GM19043 (cell line): ENCODE data around the gene RBBP6.
"Not testable (repeated sequence)": the region's sequence is repeated elsewhere in the genome, so short reads cannot be mapped to it uniquely, and the experiment has no call there.

Experiments
- ATAC-seq: cut with Tn5 transposase; IDR thresholded peaks from one replicate; pipeline ENCODE4 v1.9.1; 2021; ENCODE audit warnings: low read depth; ENCODE audit not compliant: unreplicated experiment

Gene RBBP6

DNA sequence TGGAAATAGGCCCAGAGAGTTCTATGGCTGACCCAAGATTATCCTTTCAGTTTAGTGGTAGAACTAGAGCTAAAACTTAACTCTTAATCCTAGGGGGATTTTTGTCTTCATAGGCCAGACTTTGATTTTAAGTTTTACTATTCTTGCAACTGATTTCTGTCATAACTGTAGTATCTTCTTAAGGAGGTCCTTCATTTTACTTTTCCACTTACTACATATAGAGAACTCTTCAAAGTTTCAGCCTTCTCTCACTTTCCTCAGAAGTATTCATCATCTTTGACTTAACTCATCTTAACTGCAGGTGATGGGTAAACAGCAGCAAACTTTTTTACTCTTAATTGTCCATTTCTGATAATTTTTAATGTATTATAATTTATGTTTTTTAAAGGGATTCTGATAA, 23.4 kb downstream of the RBBP6 start:
- no peak for ATAC-seq

DNA sequence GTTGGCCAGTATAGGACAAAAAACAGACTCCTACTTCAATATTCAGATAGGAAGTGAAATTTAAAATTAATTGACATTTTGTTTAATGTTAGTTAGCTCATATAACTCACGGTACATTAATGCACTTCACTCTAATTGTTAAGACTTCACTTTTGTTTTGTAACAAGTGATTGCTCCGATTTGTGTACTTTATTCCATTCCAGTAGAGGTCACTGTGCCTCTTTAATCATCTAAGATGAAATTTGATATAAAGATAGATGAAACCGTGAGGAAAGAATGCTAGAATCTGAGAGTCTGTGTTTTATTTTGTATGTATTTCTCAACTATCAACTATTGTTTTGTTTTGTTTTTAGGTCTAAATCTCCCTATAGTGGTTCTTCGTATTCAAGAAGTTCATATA, 29.0 kb downstream of the RBBP6 start:
- no peak for ATAC-seq

- no peak for ATAC-seq
Observed at GRCh38 chr16:24571096-24571495, 31.7 kb downstream of the RBBP6 start.

DNA sequence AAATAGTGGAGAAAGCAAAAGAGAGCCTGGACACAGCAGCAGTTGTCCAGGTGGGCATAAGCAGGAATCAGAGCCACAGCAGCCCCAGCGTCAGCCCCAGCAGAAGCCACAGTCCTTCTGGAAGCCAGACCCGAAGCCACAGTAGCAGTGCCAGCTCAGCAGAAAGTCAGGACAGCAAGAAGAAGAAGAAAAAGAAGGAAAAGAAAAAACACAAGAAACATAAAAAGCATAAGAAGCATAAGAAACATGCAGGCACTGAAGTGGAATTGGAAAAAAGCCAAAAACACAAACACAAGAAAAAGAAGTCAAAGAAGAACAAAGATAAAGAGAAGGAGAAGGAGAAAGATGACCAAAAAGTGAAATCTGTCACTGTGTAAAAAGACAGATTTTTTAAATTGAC, 32.7 kb downstream of the RBBP6 start:
- ATAC-seq, result no peak

DNA sequence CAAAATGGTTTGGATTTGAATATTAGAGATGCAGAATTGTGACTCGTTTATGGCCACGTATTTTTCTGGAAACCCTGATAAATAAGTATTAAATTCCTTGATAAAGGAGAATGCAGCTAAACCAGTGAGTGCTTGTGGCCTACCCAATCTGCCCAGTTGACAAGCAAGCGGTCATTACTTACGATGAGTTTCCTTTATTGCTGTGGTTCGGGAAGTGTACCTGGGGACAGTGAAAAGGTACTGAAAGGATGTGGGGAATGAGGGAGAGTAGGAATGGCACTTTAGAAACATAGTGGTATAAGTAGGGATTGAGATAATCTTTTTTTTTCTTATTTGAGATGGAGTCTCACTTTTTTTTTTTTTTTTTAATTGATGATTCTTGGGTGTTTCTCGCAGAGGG, 33.8 kb downstream of the RBBP6 start:
- no peak for ATAC-seq

GRCh38 chr16:24574515-24575485, 35.4 kb downstream of the RBBP6 start:
- not testable (repeated sequence) for ATAC-seq

- ATAC-seq, result not testable (repeated sequence)
Observed at GRCh38 chr16:24575791-24576190, 36.4 kb downstream of the RBBP6 start.

- no peak for ATAC-seq
Observed at GRCh38 chr16:24577167-24577566, 37.8 kb downstream of the RBBP6 start.

GRCh38 chr16:24580665-24581064, 41.3 kb downstream of the RBBP6 start:
- no peak for ATAC-seq

- ATAC-seq, result no peak
Observed at GRCh38 chr16:24583494-24583893, 44.1 kb downstream of the RBBP6 start.

DNA sequence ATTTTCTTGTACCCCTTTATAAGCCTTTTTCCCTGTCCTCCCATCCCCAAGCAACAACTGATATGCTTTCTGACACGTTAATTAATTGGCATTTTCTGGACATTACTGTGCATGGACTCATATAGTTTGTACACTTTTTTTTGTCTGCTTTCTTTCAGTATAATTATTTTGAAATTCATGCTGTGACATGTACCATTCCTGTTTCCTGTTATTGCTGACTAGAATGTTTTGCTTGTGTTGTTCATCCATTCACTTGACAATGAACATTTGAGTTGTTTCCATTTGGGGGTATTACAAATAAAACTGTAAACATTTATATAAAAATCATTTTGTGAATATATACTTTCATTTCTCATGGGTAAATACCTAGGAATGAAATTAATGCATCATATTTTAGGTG, 50.6 kb downstream of the RBBP6 start:
- no peak for ATAC-seq

DNA sequence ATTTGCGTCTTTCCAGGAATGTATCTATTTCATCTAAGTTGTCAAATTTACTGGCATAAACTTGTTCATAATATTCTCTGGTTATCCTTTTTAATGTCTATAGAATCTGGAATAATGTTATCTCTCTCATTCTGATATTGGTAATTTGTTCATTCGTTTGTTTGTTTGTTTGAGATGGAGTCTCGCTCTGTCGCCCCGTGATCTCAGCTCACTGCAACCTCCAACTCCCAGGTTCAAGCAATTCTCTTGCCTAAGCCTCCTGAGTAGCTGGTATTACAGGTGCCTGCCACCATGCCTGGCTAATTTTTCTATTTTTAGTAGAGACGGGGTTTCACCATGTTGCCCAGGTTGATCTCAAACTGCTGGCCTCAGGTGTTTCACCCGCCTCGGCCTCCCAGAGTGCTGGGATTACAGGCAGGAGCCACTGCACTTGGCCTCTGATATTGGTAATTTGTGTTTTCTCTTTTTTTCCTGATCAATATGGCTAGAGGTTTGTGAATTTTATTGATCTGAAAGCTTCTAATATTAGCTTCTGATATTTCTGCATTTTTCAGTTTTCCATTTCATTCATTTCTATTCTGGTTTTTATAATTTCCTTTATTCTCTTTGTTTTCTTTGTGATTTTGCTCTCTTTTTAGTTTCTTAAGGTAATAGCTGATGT, 59.5 kb downstream of the RBBP6 start:
- ATAC-seq, result no peak

DNA sequence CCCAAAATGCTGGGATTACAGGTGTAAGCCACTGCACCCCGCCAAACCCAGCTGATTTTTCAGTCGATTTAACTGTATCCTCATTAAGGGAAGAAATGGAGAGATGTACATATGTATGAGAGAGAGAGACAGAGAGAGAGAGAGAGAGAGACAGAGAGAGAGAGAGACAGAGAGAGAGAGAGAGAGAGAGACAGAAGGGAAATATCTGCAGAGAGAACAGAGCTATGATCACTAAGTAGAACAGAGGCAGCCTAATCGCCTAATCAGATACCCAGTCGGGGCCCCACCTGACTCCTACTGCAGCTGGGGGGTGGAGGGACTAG, 70.0 kb downstream of the RBBP6 start:
- no peak for ATAC-seq

DNA sequence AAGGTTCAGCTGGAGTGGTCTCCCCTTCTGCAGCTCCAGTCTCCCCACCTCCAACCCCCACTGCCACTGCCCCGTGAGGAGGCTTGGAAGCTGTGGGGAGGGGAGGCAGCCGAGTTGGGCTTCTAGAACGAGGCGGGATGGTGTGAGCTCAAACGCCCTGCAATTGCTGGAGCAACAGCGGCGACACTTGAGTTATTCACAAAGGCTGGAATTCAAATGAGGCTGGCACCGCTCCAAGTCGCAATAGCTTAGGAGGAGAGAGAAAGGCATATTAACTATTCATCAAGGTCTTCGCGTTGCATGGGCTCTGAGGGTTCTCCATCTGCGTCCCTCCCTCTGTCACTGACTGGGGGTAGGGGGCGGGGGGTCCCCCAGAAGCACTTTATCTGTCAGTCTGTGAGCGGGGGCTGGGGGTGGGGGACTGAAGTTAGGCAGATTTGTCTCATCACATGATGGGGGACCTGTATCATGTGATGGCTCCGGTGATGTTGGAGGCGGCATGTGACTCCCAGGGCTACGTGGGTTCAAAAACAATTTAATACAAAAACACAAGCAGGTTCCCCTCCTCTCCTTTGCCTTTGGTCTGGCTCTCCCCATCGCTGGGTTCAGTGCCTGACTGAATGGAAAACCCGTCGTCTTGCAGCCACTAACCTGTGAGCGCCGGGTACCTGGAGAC, 70.5 kb downstream of the RBBP6 start:
- ATAC-seq, result no peak

GRCh38 chr16:24610416-24610755, 71.0 kb downstream of the RBBP6 start:
- no peak for ATAC-seq

DNA sequence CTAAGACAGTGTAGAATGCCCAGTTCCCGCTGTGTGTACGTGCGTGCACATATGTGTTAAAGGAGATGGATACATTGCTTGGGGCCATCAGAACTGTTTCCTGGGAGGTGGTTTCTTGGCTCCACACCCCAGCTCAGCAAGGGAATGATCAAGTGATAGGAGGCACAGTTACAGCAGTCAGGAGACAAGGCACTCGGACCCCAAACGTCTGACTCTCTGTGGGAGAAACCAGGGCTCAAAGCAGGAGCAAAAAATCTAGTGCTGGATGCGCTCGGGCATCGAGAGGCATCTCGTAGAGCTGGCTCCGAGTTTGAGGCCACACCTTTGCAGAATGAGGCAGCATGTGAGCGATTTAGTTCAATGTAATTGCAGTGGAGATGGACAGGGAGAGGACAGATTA, 71.9 kb downstream of the RBBP6 start:
- ATAC-seq, result no peak

- ATAC-seq, result no peak
Observed at GRCh38 chr16:24612656-24613055, 73.3 kb downstream of the RBBP6 start.

DNA sequence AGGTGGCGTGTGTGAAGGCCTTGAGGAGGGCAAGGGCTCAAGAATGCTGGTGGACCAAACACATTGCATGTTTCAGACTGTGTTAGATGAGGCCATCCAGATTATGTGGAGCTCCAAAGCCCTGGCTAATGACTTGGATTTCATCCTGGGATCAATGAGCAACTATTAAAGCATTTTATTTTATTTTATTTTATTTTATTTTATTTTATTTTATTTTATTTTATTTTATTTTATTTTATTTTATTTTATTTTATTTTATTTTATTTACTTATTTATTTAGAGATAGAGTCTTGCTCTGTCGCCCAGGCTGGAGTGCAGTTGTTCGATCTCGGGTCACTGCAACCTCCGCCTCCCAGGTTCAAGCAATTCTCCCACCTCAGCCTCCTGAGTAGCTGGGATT, 73.9 kb downstream of the RBBP6 start:
- not testable (repeated sequence) for ATAC-seq

- no peak for ATAC-seq
Observed at GRCh38 chr16:24617502-24617901, 78.1 kb downstream of the RBBP6 start.
